A673 (cell line): ENCODE measurements around the gene BLTP3A.

Experiments used
- CTCF ChIP-seq: fragments of 300-800, 200-600 bp; sonication (generic); conservative IDR thresholded peaks from 2 replicates; pipeline ENCODE4 v1.5.1; 2017; ENCODE audit warnings: low read depth, mild to moderate bottlenecking, antibody characterized with exemption, low read length, moderate library complexity, mixed read lengths
- EZH2 ChIP-seq: fragments of 200-600 bp; sonication (generic); IDR thresholded peaks from 2 replicates; pipeline ENCODE4 v1.6.1; 2017; ENCODE audit warnings: borderline replicate concordance, low read depth, mild to moderate bottlenecking, mixed read lengths, antibody characterized with exemption, low read length; ENCODE audit not compliant: poor library complexity, severe bottlenecking

GRCh38 chr6:34774967-34775366, 16.9 kb upstream of the BLTP3A start:
- TF ChIP-seq CTCF: no peak
- no peak for TF ChIP-seq EZH2
